Small intestine (tissue), 7 donors: ENCODE results near the gene RAI1. TPM values are rescaled to one million over a fixed set of nuclear protein-coding genes. Genes with fewer than 3 reads are reported as not detected.

ENCODE experiments used
- DNase-seq, 2 donors: peaks; one replicate each; pipeline versions ENCODE4 v3.0.0 to v3.0.0-alpha.2; 2013
- FAIRE-seq: peaks from 2 replicates; lab custom pipeline; 2012; peaks lifted over from hg19 to GRCh38; lab: Jason Lieb, UNC
- H3K27ac ChIP-seq, 3 donors: one replicate each; pipeline ENCODE4 v1.5.1; 2013; ENCODE audit warnings: low read length in 2 of 3, mild to moderate bottlenecking in 2 of 3, control low read depth in 1 of 3, inconsistent platforms in 1 of 3, low read depth in 1 of 3, moderate library complexity in 1 of 3
- H3K27me3 ChIP-seq, 3 donors: one replicate each; pipeline ENCODE4 v1.6.1; 2013; ENCODE audit warnings: low read length in 3 of 3, inconsistent platforms in 1 of 3; ENCODE audit not compliant: control insufficient read depth in 3 of 3, insufficient read depth in 3 of 3
- H3K36me3 ChIP-seq, 3 donors: one replicate each; pipeline ENCODE4 v1.6.1; 2013; ENCODE audit warnings: low read length in 3 of 3, inconsistent platforms in 1 of 3, low read depth in 1 of 3, mild to moderate bottlenecking in 1 of 3, moderate library complexity in 1 of 3; ENCODE audit not compliant: control insufficient read depth in 3 of 3, insufficient read depth in 2 of 3
- H3K4me1 ChIP-seq, 3 donors: one replicate each; pipeline ENCODE4 v1.6.1; 2013; ENCODE audit warnings: low read length in 2 of 3, inconsistent platforms in 1 of 3, low read depth in 1 of 3, mild to moderate bottlenecking in 1 of 3, moderate library complexity in 1 of 3; ENCODE audit not compliant: control insufficient read depth in 3 of 3, insufficient read depth in 2 of 3
- H3K4me3 ChIP-seq, 3 donors: one replicate each; pipeline ENCODE4 v1.5.1; 2013; ENCODE audit warnings: low read length in 3 of 3, control low read depth in 1 of 3, inconsistent platforms in 1 of 3, low read depth in 1 of 3, mild to moderate bottlenecking in 1 of 3, moderate library complexity in 1 of 3
- H3K9me3 ChIP-seq, 2 donors: one replicate each; pipeline ENCODE4 v1.6.1; 2013; ENCODE audit warnings: low read depth in 1 of 2, low read length in 1 of 2; ENCODE audit not compliant: control insufficient read depth in 2 of 2, insufficient read depth in 1 of 2
- WGBS, 3 donors: extraction: QIAGEN DNeasy Blood & Tissue Kit; methylation state at CpG; one replicate each; pipeline ENCODE4 v1.1.7; 2013; 5-methylcytosine and 5-hydroxymethylcytosine counted together
- polyA plus RNA-seq, 4 donors: library from polyadenylated mRNA; stranded (reverse) in 3 of 4; unstranded in 1 of 4; fragments of 200-250 nt in 3 of 4; fragments of 120-200 nt in 1 of 4; gene quantifications; one replicate each; pipeline versions ENCODE4 v1.2.1 to v1.2.3, GENCODE V29; 2013
- donor health status: healthy with polysubstance abuse.
- donor health status: control.
- donor health status: control.
- donor health status: Bipolar disorder and iron deficiency.
- donor health status: healthy.

RAI1 gene
- polyA plus RNA-seq, 4 donors = 2.4 to 20.7 (median 6.2) TPM

- peaks cover 0 to 27% (median 0%) of the 10 kb centered on the region in 3 donors for H3K4me1 ChIP-seq
- H3K36me3 ChIP-seq = peaks cover 22 to 87% (median 27%) of the 10 kb centered on the region in 3 donors
- DNase-seq (no peak), FAIRE-seq (no peak)
- H3K27me3 ChIP-seq = no peaks in the 10 kb centered on the region
- no peak overlapping the region for H3K27ac ChIP-seq
- 94 to 96% (median 94%) methylated on average over 22 to 25 of the region's 25 CpGs for WGBS, 3 donors
- H3K9me3 ChIP-seq = no peaks in the 10 kb centered on the region
- no peak overlapping the region for H3K4me3 ChIP-seq
Measured at GRCh38 chr17:17813055-17813724, 131.9 kb downstream of the RAI1 start.

GRCh38 chr17:17813725-17814095 lies 132.5 kb downstream of the RAI1 start:
- Histone ChIP-seq H3K4me3 (no peak overlapping the region), H3K4me1 (peaks cover 0 to 32% (median 0%) of the 10 kb centered on the region in 3 donors), H3K36me3 (peaks cover 22 to 89% (median 27%) of the 10 kb centered on the region in 3 donors), H3K9me3 (no peaks in the 10 kb centered on the region), H3K27ac (no peak overlapping the region), H3K27me3 (no peaks in the 10 kb centered on the region)
- DNase-seq (no peak), FAIRE-seq (no peak)
- WGBS, 3 donors = 67 to 91% (median 88%) methylated on average over 2 to 16 of the region's 16 CpGs

GRCh38 chr17:17814162-17815061 lies 133.2 kb downstream of the RAI1 start:
- H3K4me3 ChIP-seq = no peak overlapping the region
- H3K27me3 ChIP-seq = no peaks in the 10 kb centered on the region
- 80 to 89% (median 88%) methylated on average over 14 to 20 of the region's 20 CpGs for whole genome bisulfite sequencing, 3 donors
- H3K36me3 ChIP-seq = peaks cover 25 to 90% (median 33%) of the 10 kb centered on the region in 3 donors
- H3K27ac ChIP-seq = no peak overlapping the region
- peaks cover 2 to 39% (median 2%) of the 10 kb centered on the region in 3 donors for H3K4me1 ChIP-seq
- no peak for FAIRE-seq
- no peak for DNase-seq
- no peaks in the 10 kb centered on the region for H3K9me3 ChIP-seq

DNA sequence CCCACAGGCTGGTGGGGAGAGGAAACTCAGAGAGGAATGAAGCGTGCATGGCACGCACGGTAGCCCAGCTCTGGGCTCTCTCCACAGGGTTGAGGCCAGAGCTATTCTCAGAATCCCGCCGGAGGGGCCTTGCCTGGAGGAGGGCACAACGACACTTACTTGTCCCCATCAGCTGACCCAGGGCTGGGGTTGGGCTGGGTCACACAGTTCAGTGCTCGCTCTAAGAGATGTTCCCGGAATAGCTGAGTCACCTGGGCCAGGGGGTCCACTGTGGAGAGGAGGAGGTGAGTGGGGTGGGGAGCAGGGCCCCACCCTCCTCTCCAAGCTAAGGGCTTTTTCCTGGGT lies 133.8 kb downstream of the RAI1 start:
- FAIRE-seq (no peak), DNase-seq (no peak)
- H3K27me3 ChIP-seq = no peaks in the 10 kb centered on the region
- H3K4me1 ChIP-seq = peaks cover 3 to 43% (median 3%) of the 10 kb centered on the region in 3 donors
- H3K27ac ChIP-seq = no peak overlapping the region
- WGBS, 3 donors = 75 to 83% (median 79%) methylated on average over 8 of the region's 8 CpGs
- H3K4me3 ChIP-seq = no peak overlapping the region
- peaks cover 25 to 97% (median 34%) of the 10 kb centered on the region in 3 donors for H3K36me3 ChIP-seq
- H3K9me3 ChIP-seq = no peaks in the 10 kb centered on the region

DNA sequence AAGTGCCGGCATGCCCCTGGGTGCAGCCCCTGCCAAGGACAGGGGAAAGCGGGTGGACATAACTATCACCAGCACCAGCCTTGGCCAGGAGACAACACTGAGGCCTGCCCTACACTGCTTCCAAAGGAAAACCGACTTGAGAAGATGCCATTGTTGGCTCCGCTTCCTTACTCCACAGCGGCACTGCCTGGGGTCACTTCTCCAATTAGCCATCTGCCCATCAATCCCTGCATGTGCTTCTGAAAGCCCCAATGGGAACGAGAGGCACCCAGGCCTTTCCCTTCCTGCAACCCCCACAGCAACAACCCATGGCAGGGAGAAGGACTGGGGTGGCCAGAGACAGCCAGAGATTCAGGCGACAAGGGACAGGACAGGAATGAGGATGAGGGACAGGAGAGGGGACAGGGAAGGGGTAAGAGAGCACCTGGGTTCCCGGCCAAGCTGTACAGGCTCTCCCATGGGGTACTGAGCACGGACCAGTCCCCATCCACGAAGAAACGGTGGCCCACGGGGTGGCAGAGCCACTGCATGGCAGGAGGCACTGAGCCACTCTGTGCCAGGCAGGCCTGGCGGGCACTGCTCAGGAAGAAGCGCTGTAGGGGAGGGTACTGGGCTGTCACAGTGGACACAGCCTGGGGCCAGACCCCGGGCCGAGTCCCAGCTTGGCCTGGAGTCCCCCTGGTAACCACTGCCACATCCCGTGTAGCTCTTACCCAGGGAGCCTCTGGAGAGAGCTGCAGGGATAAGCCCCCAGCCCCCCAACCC lies 134.4 kb downstream of the RAI1 start:
- peaks cover 25 to 98% (median 36%) of the 10 kb centered on the region in 3 donors for H3K36me3 ChIP-seq
- no peak for DNase-seq
- 87 to 92% (median 89%) methylated on average over 15 to 17 of the region's 17 CpGs for whole genome bisulfite sequencing, 3 donors
- H3K4me1 ChIP-seq = peaks cover 3 to 40% (median 3%) of the 10 kb centered on the region in 3 donors
- FAIRE-seq = no peak
- H3K27ac ChIP-seq = no peak overlapping the region
- no peaks in the 10 kb centered on the region for H3K27me3 ChIP-seq
- H3K9me3 ChIP-seq = no peaks in the 10 kb centered on the region
- H3K4me3 ChIP-seq = no peak overlapping the region

DNA sequence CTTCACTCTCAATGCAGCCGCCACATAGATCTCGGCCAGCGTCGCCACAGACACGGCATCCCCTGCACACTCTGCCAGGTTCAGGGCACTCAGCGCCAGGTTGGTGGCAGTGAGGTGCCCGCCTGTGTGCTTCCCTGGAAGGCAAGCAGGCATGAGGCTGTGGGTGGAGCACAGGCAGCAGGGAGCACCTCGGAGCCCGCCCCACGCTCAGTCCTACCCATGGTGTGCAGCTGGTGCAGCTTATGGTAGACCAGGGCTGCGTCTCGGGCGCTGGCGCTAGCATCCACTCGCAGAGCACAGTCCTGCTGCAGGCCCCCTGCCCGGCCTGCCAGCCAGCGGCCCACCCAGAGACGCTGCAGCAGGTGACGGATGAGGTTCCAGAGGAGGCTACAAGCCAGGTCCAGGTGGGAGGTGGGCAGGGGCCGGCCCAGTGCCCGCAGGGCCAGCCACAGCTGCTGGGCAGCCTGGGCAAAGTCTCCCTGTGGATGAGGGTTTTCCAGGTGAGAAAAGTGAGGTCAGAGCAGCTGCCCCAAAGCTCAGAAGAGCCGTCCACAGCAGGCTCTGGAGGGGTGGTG lies 135.1 kb downstream of the RAI1 start:
- H3K36me3 ChIP-seq = peaks cover 25 to 98% (median 35%) of the 10 kb centered on the region in 3 donors

GRCh38 chr17:17816831-17817551 lies 135.7 kb downstream of the RAI1 start:
- peaks cover 3 to 41% (median 3%) of the 10 kb centered on the region in 3 donors for H3K4me1 ChIP-seq

More for the DNA sequence above, 135.1 kb downstream of the RAI1 start:
- DNase-seq (no peak), FAIRE-seq (no peak)
- 94 to 96% (median 95%) methylated on average over 16 to 22 of the region's 22 CpGs for WGBS, 3 donors
- no peak overlapping the region for H3K27ac ChIP-seq
- peaks cover 3 to 41% (median 3%) of the 10 kb centered on the region in 3 donors for H3K4me1 ChIP-seq
- H3K4me3 ChIP-seq = no peak overlapping the region
- H3K9me3 ChIP-seq = no peaks in the 10 kb centered on the region
- no peaks in the 10 kb centered on the region for H3K27me3 ChIP-seq

More at GRCh38 chr17:17816831-17817551, 135.7 kb downstream of the RAI1 start:
- H3K27me3 ChIP-seq = no peaks in the 10 kb centered on the region
- no peak overlapping the region for H3K27ac ChIP-seq
- no peak overlapping the region for H3K4me3 ChIP-seq
- H3K36me3 ChIP-seq = peaks cover 21 to 98% (median 34%) of the 10 kb centered on the region in 3 donors
- WGBS, 3 donors = 91 to 92% (median 91%) methylated on average over 20 to 24 of the region's 24 CpGs
- FAIRE-seq = no peak
- no peak for DNase-seq
- H3K9me3 ChIP-seq = no peaks in the 10 kb centered on the region
